Anterior cingulate cortex (tissue), 58 donors: ENCODE results near the gene MEOX2.

Source experiments
- DNase-seq, 58 donors: peaks; one replicate each; lab custom pipeline; 2025; lab: John Stamatoyannopoulos, UW

MEOX2 gene

DNA sequence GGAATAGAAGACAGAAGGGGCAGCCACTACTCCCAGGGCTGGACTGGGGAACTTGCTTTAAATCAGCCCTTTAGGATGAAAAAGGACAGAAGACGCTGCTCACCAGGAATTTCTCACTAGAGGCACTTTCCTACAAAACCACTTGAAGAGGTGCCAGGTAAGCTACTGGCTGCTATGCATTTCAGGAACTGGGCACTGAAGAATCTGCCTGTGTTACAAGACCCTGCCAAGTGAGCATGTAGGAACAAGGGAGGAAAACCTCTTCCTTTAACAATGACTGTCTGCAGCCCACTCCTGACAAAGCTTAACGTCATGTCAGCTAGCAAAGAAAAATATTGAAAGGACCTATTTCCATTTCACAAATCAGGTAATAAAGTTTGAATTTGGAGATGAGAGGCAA, 118.8 kb downstream of the MEOX2 start:
- DNase-seq = no peak

DNA sequence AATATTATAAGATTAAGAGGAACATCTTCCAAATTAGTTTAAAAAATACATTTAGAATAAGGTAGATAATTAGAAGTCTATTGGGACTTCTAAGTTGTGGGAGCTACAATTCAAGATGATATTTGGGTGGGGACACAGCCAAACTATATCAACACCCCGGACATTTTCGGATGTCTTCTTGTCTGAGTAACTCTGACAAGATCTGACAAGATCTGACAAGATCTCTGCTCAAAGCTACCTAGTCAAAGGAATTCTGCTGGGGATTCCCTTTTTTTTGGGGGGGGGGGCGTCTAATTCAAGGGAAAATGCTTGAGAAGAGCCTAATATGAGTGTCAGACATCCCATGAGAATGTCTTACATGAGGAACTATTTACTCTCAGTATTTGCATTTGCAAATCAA, 119.4 kb downstream of the MEOX2 start:
- DNase-seq = no peak

DNA sequence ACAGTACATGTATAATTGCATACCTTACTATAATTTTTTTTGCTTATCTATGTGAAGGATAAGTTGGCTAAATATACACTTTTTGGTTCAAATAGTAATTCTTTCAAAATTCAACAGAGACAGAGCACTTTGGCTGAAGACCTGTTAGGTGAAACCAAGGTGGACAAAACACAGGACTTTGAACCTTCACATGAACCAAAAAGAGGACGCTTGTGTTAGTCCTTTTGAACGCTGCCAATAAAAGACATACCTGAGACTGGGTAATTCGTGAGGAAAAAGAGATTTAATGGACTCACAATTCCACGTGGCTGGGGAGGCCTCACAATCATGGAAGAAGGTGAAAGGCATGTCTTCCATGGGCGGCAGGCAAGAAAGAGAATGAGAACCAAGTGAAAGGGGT, 120.0 kb downstream of the MEOX2 start:
- no peak for DNase-seq

DNA sequence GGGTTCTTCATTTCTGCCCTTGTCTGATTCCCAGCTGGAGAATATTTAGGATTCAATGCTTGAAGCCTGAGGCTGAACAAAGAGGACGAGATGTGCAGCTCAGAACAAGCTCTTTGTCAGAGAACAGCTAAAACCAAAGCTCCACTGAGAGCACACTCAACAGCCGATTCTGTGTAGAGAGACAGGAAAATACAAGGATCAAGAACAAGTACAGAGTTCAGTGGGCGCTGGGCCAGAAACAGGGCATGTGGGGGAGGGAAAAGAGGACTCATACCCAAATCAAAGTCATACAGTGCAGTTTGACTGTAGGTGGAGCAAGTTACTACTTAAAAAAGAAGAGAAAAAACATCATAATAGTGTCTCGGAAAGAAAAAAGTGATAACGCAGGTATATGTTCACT, 124.6 kb downstream of the MEOX2 start, which contains the start of gene AGMO:
AGMO (minus strand) TSS at position 181 of the 400 bp plus-strand sequence.
- peak in 54 of 58 donors; percentile 1 to 82 (median 40) for DNase-seq
